Epithelial cell of esophagus (primary cell): Measurements from ENCODE around the gene ABLIM2.

ENCODE experiments used
- DNase-seq: peaks from one replicate; pipeline ENCODE4 v3.0.0; 2010; ENCODE audit warnings: low read depth
- H3K4me3 ChIP-seq: 2 replicates; pipeline ENCODE4 v1.5.1; 2011; ENCODE audit warnings: mild to moderate bottlenecking, low read length, control low read depth
- CTCF ChIP-seq: IDR thresholded peaks from 2 replicates; pipeline ENCODE4 v1.5.1; 2011; ENCODE audit warnings: low read depth, mild to moderate bottlenecking, low read length, control low read depth, inconsistent platforms; ENCODE audit not compliant: insufficient read depth; ENCODE audit errors: missing control alignments

ABLIM2 gene

GRCh38 chr4:8173492-8174242, 15.1 kb upstream of the ABLIM2 start:
- no peak for DNase-seq
- TF ChIP-seq CTCF, result no peak
- H3K4me3 ChIP-seq, result no peak overlapping the region

- no peak overlapping the region for H3K4me3 ChIP-seq
- no peak for DNase-seq
- no peak for TF ChIP-seq CTCF
Measured at GRCh38 chr4:8171984-8172924, 13.6 kb upstream of the ABLIM2 start.

- DNase-seq, result no peak
- H3K4me3 ChIP-seq, result no peak overlapping the region
Measured at GRCh38 chr4:8171266-8171665, 12.7 kb upstream of the ABLIM2 start.

GRCh38 chr4:8170341-8170740, 11.7 kb upstream of the ABLIM2 start:
- no peak overlapping the region for H3K4me3 ChIP-seq
- no peak for DNase-seq
- no peak for TF ChIP-seq CTCF

More at GRCh38 chr4:8171266-8171665, 12.7 kb upstream of the ABLIM2 start:
- TF ChIP-seq CTCF, result no peak

- H3K4me3 ChIP-seq, result no peak overlapping the region
- no peak for DNase-seq
- TF ChIP-seq CTCF, result no peak
Measured at GRCh38 chr4:8169763-8170162, 11.2 kb upstream of the ABLIM2 start.

GRCh38 chr4:8168832-8169598, 10.4 kb upstream of the ABLIM2 start:
- DNase-seq, result no peak
- TF ChIP-seq CTCF, result no peak

More at GRCh38 chr4:8168832-8169598, 10.4 kb upstream of the ABLIM2 start:
- H3K4me3 ChIP-seq, result no peak overlapping the region
